NCI-H187 treated with DMSO at 0.1 percent for 48 hours (cell line): ENCODE data around the gene SUMO1.

Experiments used
- DNase-seq: peaks from one replicate; lab custom pipeline; 2025; lab: John Stamatoyannopoulos, UW

SUMO1 gene

GRCh38 chr2:202196727-202197126 is 41.7 kb downstream of the SUMO1 start:
- DNase-seq: no peak

GRCh38 chr2:202194418-202194817 is 44.0 kb downstream of the SUMO1 start:
- DNase-seq: no peak

GRCh38 chr2:202193881-202194353 is 44.5 kb downstream of the SUMO1 start:
- no peak for DNase-seq

- DNase-seq: no peak
Measured at GRCh38 chr2:202193305-202193704, 45.1 kb downstream of the SUMO1 start.

GRCh38 chr2:202187570-202187969 is 50.8 kb downstream of the SUMO1 start:
- DNase-seq: no peak

GRCh38 chr2:202186641-202187202 is 51.7 kb downstream of the SUMO1 start:
- DNase-seq: no peak

- no peak for DNase-seq
Measured at GRCh38 chr2:202185156-202185555, 53.2 kb downstream of the SUMO1 start.

- no peak for DNase-seq
Measured at GRCh38 chr2:202184557-202184956, 53.8 kb downstream of the SUMO1 start.

- no peak for DNase-seq
Measured at GRCh38 chr2:202178346-202178958, 59.9 kb downstream of the SUMO1 start.

- no peak for DNase-seq
Measured at GRCh38 chr2:202172439-202173211, 65.8 kb downstream of the SUMO1 start.

- DNase-seq: no peak
Measured at GRCh38 chr2:202171241-202171825, 67.1 kb downstream of the SUMO1 start.

GRCh38 chr2:202169832-202170424 is 68.5 kb downstream of the SUMO1 start:
- DNase-seq: no peak

- no peak for DNase-seq
Measured at GRCh38 chr2:202169131-202169530, 69.3 kb downstream of the SUMO1 start.

GRCh38 chr2:202165945-202166344 is 72.5 kb downstream of the SUMO1 start:
- no peak for DNase-seq

- DNase-seq: no peak
Measured at GRCh38 chr2:202165208-202165607, 73.2 kb downstream of the SUMO1 start.

GRCh38 chr2:202164411-202164810 is 74.0 kb downstream of the SUMO1 start:
- no peak for DNase-seq

GRCh38 chr2:202161151-202161835 is 77.1 kb downstream of the SUMO1 start:
- no peak for DNase-seq

GRCh38 chr2:202158796-202159195 is 79.6 kb downstream of the SUMO1 start:
- DNase-seq: no peak

GRCh38 chr2:202157211-202157990 is 81.0 kb downstream of the SUMO1 start:
- DNase-seq: no peak
